IMR-90 (cell line): ENCODE results near the gene TGM5. TPM values are rescaled to one million over a fixed set of nuclear protein-coding genes. Genes with fewer than 3 reads are reported as not detected.
A peak's percentile ranks its signal among the peaks of the same experiment; 100 is the strongest.

Experiments
- ATAC-seq: fragments of 200-7000 bp; cut with Tn5 transposase; 2 replicates; pipeline ENCODE4 v1.9.1; 2020; ENCODE audit warnings: low read depth, mild to moderate bottlenecking, moderate library complexity
- BruUV-seq: library from RNA; stranded (reverse); fragments of 400-500 nt; replicated peaks from 2 replicates; lab custom pipeline; 2021; lab: Mats Ljungman, UMichigan
- CTCF ChIA-PET: fragments of 300-600 bp; formaldehyde crosslinking; extraction: SDS; loops from one replicate; lab custom pipeline; 2021; ENCODE audit warnings: antibody characterized with exemption; lab: Yijun Ruan, JAX
- POLR2A ChIA-PET: fragments of 300-600 bp; sonication (Branson Sonifier 250); formaldehyde crosslinking; loops from one replicate; lab custom pipeline; 2022; ENCODE audit warnings: antibody characterized with exemption; ENCODE audit not compliant: unreplicated experiment; lab: Charles Lee
- DNase-seq: peaks from one replicate; pipeline ENCODE4 v3.0.0; 2013
- H2AFZ ChIP-seq: replicated peaks from 2 replicates; pipeline ENCODE3; 2013; ENCODE audit warnings: low read length, mild to moderate bottlenecking; ENCODE audit not compliant: poor library complexity
- H2AK5ac ChIP-seq: 2 replicates; pipeline ENCODE4 v1.6.1; 2013; ENCODE audit warnings: low read depth, low read length, inconsistent platforms
- H2AK9ac ChIP-seq: replicated peaks from 2 replicates; pipeline ENCODE3; 2013; ENCODE audit warnings: mild to moderate bottlenecking, low read depth, low read length, moderate library complexity; ENCODE audit not compliant: poor library complexity
- H2BK120ac ChIP-seq: 2 replicates; pipeline ENCODE4 v1.6.1; 2013; ENCODE audit warnings: low read depth, low read length, inconsistent platforms
- H2BK15ac ChIP-seq: 3 replicates; pipeline ENCODE4 v1.6.1; 2013; ENCODE audit warnings: low read depth, low read length, inconsistent platforms
- H2BK20ac ChIP-seq: 2 replicates; pipeline ENCODE4 v1.6.1; 2013; ENCODE audit warnings: low read depth, mild to moderate bottlenecking, inconsistent platforms, low read length, moderate library complexity
- H2BK5ac ChIP-seq: 2 replicates; pipeline ENCODE4 v1.6.1; 2013; ENCODE audit warnings: mild to moderate bottlenecking, low read depth, low read length, inconsistent platforms; ENCODE audit not compliant: poor library complexity, severe bottlenecking
- H3K14ac ChIP-seq: replicated peaks from 2 replicates; pipeline ENCODE4 v1.6.1; 2013; ENCODE audit warnings: low read depth, low read length, inconsistent platforms
- H3K18ac ChIP-seq: 2 replicates; pipeline ENCODE4 v1.6.1; 2013; ENCODE audit warnings: low read depth, low read length, control low read depth
- H3K23ac ChIP-seq: 2 replicates; pipeline ENCODE4 v1.6.1; 2013; ENCODE audit warnings: low read depth, low read length, inconsistent platforms
- H3K27ac ChIP-seq: 2 replicates; pipeline ENCODE4 v1.5.1; 2013; ENCODE audit warnings: mild to moderate bottlenecking, control low read depth, low read length; ENCODE audit not compliant: insufficient read depth
- H3K27me3 ChIP-seq: 2 replicates; pipeline ENCODE4 v1.6.1; 2013; ENCODE audit warnings: low read length; ENCODE audit not compliant: control insufficient read depth, insufficient read depth
- H3K36me3 ChIP-seq: 2 replicates; pipeline ENCODE4 v1.6.1; 2013; ENCODE audit warnings: low read length, mixed read lengths; ENCODE audit not compliant: control insufficient read depth, insufficient read depth
- H3K4ac ChIP-seq: 2 replicates; pipeline ENCODE4 v1.6.1; 2013; ENCODE audit warnings: low read depth, low read length, inconsistent platforms
- H3K4me1 ChIP-seq: 2 replicates; pipeline ENCODE4 v1.6.1; 2013; ENCODE audit warnings: low read length, mixed read lengths; ENCODE audit not compliant: control insufficient read depth, insufficient read depth
- H3K4me2 ChIP-seq: 2 replicates; pipeline ENCODE4 v1.6.1; 2013; ENCODE audit warnings: low read depth, mild to moderate bottlenecking, control low read depth, low read length, moderate library complexity
- H3K4me3 ChIP-seq: 2 replicates; pipeline ENCODE4 v1.5.1; 2013; ENCODE audit warnings: low read depth, mild to moderate bottlenecking, control low read depth, low read length, moderate library complexity; ENCODE audit not compliant: insufficient read depth
- H3K56ac ChIP-seq: 2 replicates; pipeline ENCODE4 v1.6.1; 2013; ENCODE audit warnings: low read length, inconsistent platforms; ENCODE audit not compliant: insufficient read depth; ENCODE audit errors: extremely low read depth
- H3K79me1 ChIP-seq, 2 experiments: 2 replicates each; pipeline ENCODE4 v1.6.1; 2013; ENCODE audit warnings: low read length in 2 of 2, inconsistent platforms in 1 of 2, low read depth in 1 of 2
- H3K9ac ChIP-seq: 2 replicates; pipeline ENCODE4 v1.6.1; 2013; ENCODE audit warnings: low read depth, low read length, control low read depth
- H3K9me1 ChIP-seq: 2 replicates; pipeline ENCODE4 v1.6.1; 2013; ENCODE audit warnings: low read length, inconsistent platforms; ENCODE audit not compliant: insufficient read depth
- H3K9me3 ChIP-seq: 2 replicates; pipeline ENCODE4 v1.6.1; 2013; ENCODE audit warnings: low read length; ENCODE audit not compliant: control insufficient read depth, insufficient read depth
- H4K20me1 ChIP-seq: 2 replicates; pipeline ENCODE4 v1.6.1; 2013; ENCODE audit warnings: low read length, inconsistent platforms; ENCODE audit not compliant: insufficient read depth
- H4K5ac ChIP-seq: 2 replicates; pipeline ENCODE4 v1.6.1; 2013; ENCODE audit warnings: mild to moderate bottlenecking, low read depth, low read length, control low read depth
- H4K8ac ChIP-seq, 2 experiments: 2 replicates each; pipeline ENCODE4 v1.6.1; 2013; ENCODE audit warnings: low read depth in 2 of 2, low read length in 2 of 2, control low read depth in 1 of 2, inconsistent platforms in 1 of 2
- H4K91ac ChIP-seq: 2 replicates; pipeline ENCODE4 v1.6.1; 2013; ENCODE audit warnings: low read depth, low read length, inconsistent platforms; ENCODE audit not compliant: insufficient read depth
- CTCF ChIP-seq: conservative IDR thresholded peaks from 2 replicates; pipeline ENCODE4 v1.5.1; 2012; ENCODE audit warnings: mild to moderate bottlenecking, low read depth, low read length, improper control_type of control experiment
- RAD21 ChIP-seq: IDR thresholded peaks from 2 replicates; pipeline ENCODE4 v1.6.1; 2012; ENCODE audit warnings: low read length, improper control_type of control experiment
- RCOR1 ChIP-seq: IDR thresholded peaks from 2 replicates; pipeline ENCODE4 v1.6.1; 2012; ENCODE audit warnings: mild to moderate bottlenecking, low read length, improper control_type of control experiment; ENCODE audit not compliant: insufficient replicate concordance
- SMC3 ChIP-seq: fragments of 150-350 bp; IDR thresholded peaks from 2 replicates; pipeline ENCODE4 v1.6.1; 2016; ENCODE audit warnings: low read depth, mild to moderate bottlenecking, antibody characterized with exemption, low read length, moderate library complexity
- WGBS, 2 experiments: methylation state at CpG; one replicate each; pipeline versions ENCODE4 v1.1.5 to v1.1.7; 2013; ENCODE audit warnings: missing lambda C conversion rate in 2 of 2; ENCODE audit not compliant: insufficient read length in 1 of 2; ENCODE audit errors: extremely low coverage in 2 of 2; 5-methylcytosine and 5-hydroxymethylcytosine counted together
- dilution Hi-C: fragments of 300-500 bp; cut with HindIII; formaldehyde crosslinking; loops from one replicate; pipeline ENCODE4 v1.14.3; 2018; ENCODE audit warnings: low sequenced_read_pairs; ENCODE audit not compliant: unreplicated experiment
- in situ Hi-C: fragments of 300-500 bp; cut with MboI; formaldehyde crosslinking; loops from 3 replicates; pipeline ENCODE4 v1.14.3; 2019; ENCODE audit warnings: low sequenced_read_pairs, inconsistent platforms, mixed read lengths
- intact Hi-C: fragments of 100-400 bp; cut with micrococcal nuclease; formaldehyde crosslinking; loops from 2 replicates; pipeline ENCODE4 v1.10.0; 2022
- polyA plus RNA-seq, 3 experiments: library from polyadenylated mRNA; depleted of rRNA; stranded (reverse); fragments of >200 nt; gene quantifications; 2 replicates each; pipeline ENCODE4 v1.2.3, GENCODE V29; 2012; ENCODE audit warnings: low replicate concordance in 1 of 3
- total RNA-seq: library from RNA; depleted of rRNA; stranded (reverse); fragments of >200 nt; gene quantifications from 2 replicates; pipeline ENCODE4 v1.2.3, GENCODE V29; 2012

The TGM5 gene
- total and polyA plus RNA-seq, 2 of the 4 experiments (the other 2 are of a cell fraction) = not detected

- no peak overlapping the region for H4K5ac ChIP-seq
- H2AK9ac ChIP-seq = no peak overlapping the region
- no peaks in the 10 kb centered on the region for H3K4me1 ChIP-seq
- no peak overlapping the region for H3K56ac ChIP-seq
- BruUV-seq = no TSS peak
- ChIA-PET CTCF (no interaction called here), POLR2A (no interaction called here)
- H4K20me1 ChIP-seq = no peaks in the 10 kb centered on the region
- H3K23ac ChIP-seq = no peak overlapping the region
- H2BK5ac ChIP-seq = no peak overlapping the region
- no peaks in the 10 kb centered on the region for H3K36me3 ChIP-seq
- in situ Hi-C loops (no loop called here), intact Hi-C loops (no loop called here), dilution Hi-C loops (no loop called here)
- DNase-seq = no peak
- TF ChIP-seq SMC3 = peak; percentile 30; the same call in 1 of the 2 replicates
- TF ChIP-seq CTCF = peak; percentile 43
- peak; percentile 39; the same call in 1 of the 2 replicates for TF ChIP-seq RAD21
- TF ChIP-seq RCOR1 = no peak
- peaks cover 2% of the 10 kb centered on the region; the same call in 1 of the 2 replicates for H3K9me3 ChIP-seq
- H3K9me1 ChIP-seq = 0 out of 2 replicates have a peak, but pooled peaks cover 2% of the 10 kb centered on the region
- no peak overlapping the region for H2BK20ac ChIP-seq
- H3K18ac ChIP-seq = no peak overlapping the region
- no peak overlapping the region for H2AK5ac ChIP-seq
- peak; percentile 59; the same call in 1 of the 2 replicates for ATAC-seq
- no peak overlapping the region for H3K4me2 ChIP-seq
- H2BK15ac ChIP-seq = no peak overlapping the region
- no peak overlapping the region for H3K4me3 ChIP-seq
- H3K27ac ChIP-seq = no peak overlapping the region
- peaks cover 43% of the 10 kb centered on the region for H3K27me3 ChIP-seq
- no peak overlapping the region for H2BK120ac ChIP-seq
- WGBS, 2 experiments = 64% methylated on average over 8 of the region's 11 CpGs; no CpG with 5 or more reads in 1 of the 2 experiments
- no peak overlapping the region for H4K8ac ChIP-seq
- H2AFZ ChIP-seq = no peak overlapping the region
- H3K4ac ChIP-seq = no peak overlapping the region
- no peak overlapping the region for H4K91ac ChIP-seq
- no peaks in the 10 kb centered on the region for H3K79me1 ChIP-seq
- no peak overlapping the region for H3K14ac ChIP-seq
- H3K9ac ChIP-seq = no peak overlapping the region
Measured at GRCh38 chr15:43268111-43269105, 1.7 kb upstream of the TGM5 start.
